Peyer's patch (tissue), 4 donors: ENCODE data around the gene OLFML2A.

Experiments used
- CTCF ChIP-seq, 6 experiments: fragments of 450-650 bp in 4 of 6; fragments of 200-600 bp in 2 of 6; sonication (generic) in 1 of 6; IDR thresholded peaks; one replicate each; pipeline ENCODE4 v1.5.1; 2017 to 2019; ENCODE audit warnings: antibody characterized with exemption in 6 of 6, mild to moderate bottlenecking in 3 of 6, moderate library complexity in 1 of 6
- POLR2A ChIP-seq, 2 donors: fragments of 450-650 bp; IDR thresholded peaks; one replicate each; pipeline ENCODE4 v1.5.1; 2017; ENCODE audit warnings: antibody characterized with exemption in 2 of 2, mild to moderate bottlenecking in 2 of 2, moderate library complexity in 2 of 2

GRCh38 chr9:124792257-124793014, 15.5 kb downstream of the OLFML2A start:
- TF ChIP-seq CTCF (IDR thresholded peaks at IDR 0.05) (no peak), POLR2A (IDR thresholded peaks at IDR 0.05) (no peak)
